IMR-90 (cell line): Measurements from ENCODE around the gene GCFC2. TPM values are rescaled to one million over a fixed set of nuclear protein-coding genes. Genes with fewer than 3 reads are reported as not detected.

Experiments used
- ATAC-seq: fragments of 200-7000 bp; cut with Tn5 transposase; 2 replicates; pipeline ENCODE4 v1.9.1; 2020; ENCODE audit warnings: low read depth, mild to moderate bottlenecking, moderate library complexity
- BruUV-seq: library from RNA; stranded (reverse); fragments of 400-500 nt; replicated peaks from 2 replicates; lab custom pipeline; 2021; lab: Mats Ljungman, UMichigan
- CTCF ChIA-PET: fragments of 300-600 bp; formaldehyde crosslinking; extraction: SDS; loops from one replicate; lab custom pipeline; 2021; ENCODE audit warnings: antibody characterized with exemption; lab: Yijun Ruan, JAX
- POLR2A ChIA-PET: fragments of 300-600 bp; sonication (Branson Sonifier 250); formaldehyde crosslinking; loops from one replicate; lab custom pipeline; 2022; ENCODE audit warnings: antibody characterized with exemption; ENCODE audit not compliant: unreplicated experiment; lab: Charles Lee
- DNase-seq: peaks from one replicate; pipeline ENCODE4 v3.0.0; 2013
- H2AFZ ChIP-seq: replicated peaks from 2 replicates; pipeline ENCODE3; 2013; ENCODE audit warnings: low read length, mild to moderate bottlenecking; ENCODE audit not compliant: poor library complexity
- H2AK5ac ChIP-seq: 2 replicates; pipeline ENCODE4 v1.6.1; 2013; ENCODE audit warnings: low read depth, low read length, inconsistent platforms
- H2AK9ac ChIP-seq: replicated peaks from 2 replicates; pipeline ENCODE3; 2013; ENCODE audit warnings: mild to moderate bottlenecking, low read depth, low read length, moderate library complexity; ENCODE audit not compliant: poor library complexity
- H2BK120ac ChIP-seq: 2 replicates; pipeline ENCODE4 v1.6.1; 2013; ENCODE audit warnings: low read depth, low read length, inconsistent platforms
- H2BK15ac ChIP-seq: 3 replicates; pipeline ENCODE4 v1.6.1; 2013; ENCODE audit warnings: low read depth, low read length, inconsistent platforms
- H2BK20ac ChIP-seq: 2 replicates; pipeline ENCODE4 v1.6.1; 2013; ENCODE audit warnings: low read depth, mild to moderate bottlenecking, inconsistent platforms, low read length, moderate library complexity
- H2BK5ac ChIP-seq: 2 replicates; pipeline ENCODE4 v1.6.1; 2013; ENCODE audit warnings: mild to moderate bottlenecking, low read depth, low read length, inconsistent platforms; ENCODE audit not compliant: poor library complexity, severe bottlenecking
- H3K14ac ChIP-seq: replicated peaks from 2 replicates; pipeline ENCODE4 v1.6.1; 2013; ENCODE audit warnings: low read depth, low read length, inconsistent platforms
- H3K18ac ChIP-seq: 2 replicates; pipeline ENCODE4 v1.6.1; 2013; ENCODE audit warnings: low read depth, low read length, control low read depth
- H3K23ac ChIP-seq: 2 replicates; pipeline ENCODE4 v1.6.1; 2013; ENCODE audit warnings: low read depth, low read length, inconsistent platforms
- H3K27ac ChIP-seq: 2 replicates; pipeline ENCODE4 v1.5.1; 2013; ENCODE audit warnings: mild to moderate bottlenecking, control low read depth, low read length; ENCODE audit not compliant: insufficient read depth
- H3K27me3 ChIP-seq: 2 replicates; pipeline ENCODE4 v1.6.1; 2013; ENCODE audit warnings: low read length; ENCODE audit not compliant: control insufficient read depth, insufficient read depth
- H3K36me3 ChIP-seq: 2 replicates; pipeline ENCODE4 v1.6.1; 2013; ENCODE audit warnings: low read length, mixed read lengths; ENCODE audit not compliant: control insufficient read depth, insufficient read depth
- H3K4ac ChIP-seq: 2 replicates; pipeline ENCODE4 v1.6.1; 2013; ENCODE audit warnings: low read depth, low read length, inconsistent platforms
- H3K4me1 ChIP-seq: 2 replicates; pipeline ENCODE4 v1.6.1; 2013; ENCODE audit warnings: low read length, mixed read lengths; ENCODE audit not compliant: control insufficient read depth, insufficient read depth
- H3K4me2 ChIP-seq: 2 replicates; pipeline ENCODE4 v1.6.1; 2013; ENCODE audit warnings: low read depth, mild to moderate bottlenecking, control low read depth, low read length, moderate library complexity
- H3K4me3 ChIP-seq: 2 replicates; pipeline ENCODE4 v1.5.1; 2013; ENCODE audit warnings: low read depth, mild to moderate bottlenecking, control low read depth, low read length, moderate library complexity; ENCODE audit not compliant: insufficient read depth
- H3K56ac ChIP-seq: 2 replicates; pipeline ENCODE4 v1.6.1; 2013; ENCODE audit warnings: low read length, inconsistent platforms; ENCODE audit not compliant: insufficient read depth; ENCODE audit errors: extremely low read depth
- H3K79me1 ChIP-seq, 2 experiments: 2 replicates each; pipeline ENCODE4 v1.6.1; 2013; ENCODE audit warnings: low read length in 2 of 2, inconsistent platforms in 1 of 2, low read depth in 1 of 2
- H3K9ac ChIP-seq: 2 replicates; pipeline ENCODE4 v1.6.1; 2013; ENCODE audit warnings: low read depth, low read length, control low read depth
- H3K9me1 ChIP-seq: 2 replicates; pipeline ENCODE4 v1.6.1; 2013; ENCODE audit warnings: low read length, inconsistent platforms; ENCODE audit not compliant: insufficient read depth
- H3K9me3 ChIP-seq: 2 replicates; pipeline ENCODE4 v1.6.1; 2013; ENCODE audit warnings: low read length; ENCODE audit not compliant: control insufficient read depth, insufficient read depth
- H4K20me1 ChIP-seq: 2 replicates; pipeline ENCODE4 v1.6.1; 2013; ENCODE audit warnings: low read length, inconsistent platforms; ENCODE audit not compliant: insufficient read depth
- H4K5ac ChIP-seq: 2 replicates; pipeline ENCODE4 v1.6.1; 2013; ENCODE audit warnings: mild to moderate bottlenecking, low read depth, low read length, control low read depth
- H4K8ac ChIP-seq, 2 experiments: 2 replicates each; pipeline ENCODE4 v1.6.1; 2013; ENCODE audit warnings: low read depth in 2 of 2, low read length in 2 of 2, control low read depth in 1 of 2, inconsistent platforms in 1 of 2
- H4K91ac ChIP-seq: 2 replicates; pipeline ENCODE4 v1.6.1; 2013; ENCODE audit warnings: low read depth, low read length, inconsistent platforms; ENCODE audit not compliant: insufficient read depth
- MAZ ChIP-seq: IDR thresholded peaks from 2 replicates; pipeline ENCODE4 v1.6.1; 2012; ENCODE audit warnings: low read depth, mild to moderate bottlenecking, low read length, improper control_type of control experiment, moderate library complexity, borderline replicate concordance
- MXI1 ChIP-seq: IDR thresholded peaks from 2 replicates; pipeline ENCODE4 v1.6.1; 2012; ENCODE audit warnings: low read depth, mild to moderate bottlenecking, low read length, moderate library complexity, borderline replicate concordance
- NFE2L2 ChIP-seq: fragments of 150-350 bp; IDR thresholded peaks from 2 replicates; pipeline ENCODE4 v1.6.1; 2016; ENCODE audit warnings: low read depth, mild to moderate bottlenecking, low read length
- POLR2A ChIP-seq: IDR thresholded peaks from 2 replicates; pipeline ENCODE4 v1.6.1; 2012; ENCODE audit warnings: mild to moderate bottlenecking, low read depth, low read length
- RCOR1 ChIP-seq: IDR thresholded peaks from 2 replicates; pipeline ENCODE4 v1.6.1; 2012; ENCODE audit warnings: mild to moderate bottlenecking, low read length, improper control_type of control experiment; ENCODE audit not compliant: insufficient replicate concordance
- WGBS, 2 experiments: methylation state at CpG; one replicate each; pipeline versions ENCODE4 v1.1.5 to v1.1.7; 2013; ENCODE audit warnings: missing lambda C conversion rate in 2 of 2; ENCODE audit not compliant: insufficient read length in 1 of 2; ENCODE audit errors: extremely low coverage in 2 of 2; 5-methylcytosine and 5-hydroxymethylcytosine counted together
- dilution Hi-C: fragments of 300-500 bp; cut with HindIII; formaldehyde crosslinking; loops from one replicate; pipeline ENCODE4 v1.14.3; 2018; ENCODE audit warnings: low sequenced_read_pairs; ENCODE audit not compliant: unreplicated experiment
- in situ Hi-C: fragments of 300-500 bp; cut with MboI; formaldehyde crosslinking; loops from 3 replicates; pipeline ENCODE4 v1.14.3; 2019; ENCODE audit warnings: low sequenced_read_pairs, inconsistent platforms, mixed read lengths
- intact Hi-C: fragments of 100-400 bp; cut with micrococcal nuclease; formaldehyde crosslinking; loops from 2 replicates; pipeline ENCODE4 v1.10.0; 2022
- polyA plus RNA-seq, 3 experiments: library from polyadenylated mRNA; depleted of rRNA; stranded (reverse); fragments of >200 nt; gene quantifications; 2 replicates each; pipeline ENCODE4 v1.2.3, GENCODE V29; 2012; ENCODE audit warnings: low replicate concordance in 1 of 3
- total RNA-seq: library from RNA; depleted of rRNA; stranded (reverse); fragments of >200 nt; gene quantifications from 2 replicates; pipeline ENCODE4 v1.2.3, GENCODE V29; 2012

The GCFC2 gene
- total and polyA plus RNA-seq, 2 of the 4 experiments (the other 2 are of a cell fraction) = 6.4 to 10.0 TPM

GRCh38 chr2:75632091-75632701 lies 78.5 kb downstream of the GCFC2 start:
- CTCF ChIA-PET = no interaction called here
- H3K36me3 ChIP-seq = no peaks in the 10 kb centered on the region
- in situ Hi-C loops (no loop called here), dilution Hi-C loops (loop anchor here (25.0 kb wide), 1 partner anchor 170 kb away; no protein-coding TSS in a partner anchor), intact Hi-C loops (no loop called here)
- no peak overlapping the region for H2BK20ac ChIP-seq
- H3K79me1 ChIP-seq = no peaks in the 10 kb centered on the region
- POLR2A ChIA-PET = interaction anchor here (1.0 kb wide), 1 partner anchor 172 kb away, joined by 3 read pairs; no protein-coding TSS in a partner anchor
- no peak overlapping the region for H2AFZ ChIP-seq
- no peak overlapping the region for H3K56ac ChIP-seq
- H3K4me2 ChIP-seq = no peak overlapping the region
- H4K5ac ChIP-seq = no peak overlapping the region
- BruUV-seq = no TSS peak
- no peak overlapping the region for H2BK5ac ChIP-seq
- H3K27ac ChIP-seq = no peak overlapping the region
- H3K9ac ChIP-seq = no peak overlapping the region
- H2AK5ac ChIP-seq = no peak overlapping the region
- H3K18ac ChIP-seq = no peak overlapping the region
- TF ChIP-seq POLR2A (no peak), MAZ (no peak), NFE2L2 (peak; percentile 23; the same call in 1 of the 2 replicates), RCOR1 (no peak), MXI1 (no peak)
- H3K23ac ChIP-seq = no peak overlapping the region
- no peaks in the 10 kb centered on the region for H3K9me3 ChIP-seq
- no peak overlapping the region for H2BK15ac ChIP-seq
- no peak overlapping the region for H4K8ac ChIP-seq
- H2AK9ac ChIP-seq = no peak overlapping the region
- no peak overlapping the region for H2BK120ac ChIP-seq
- H4K20me1 ChIP-seq = no peaks in the 10 kb centered on the region
- 100% methylated on average over 2 of the region's 5 CpGs; no CpG with 5 or more reads in 1 of the 2 experiments for WGBS, 2 experiments
- DNase-seq (no peak), ATAC-seq (no peak)
- no peak overlapping the region for H3K14ac ChIP-seq
- H3K4me3 ChIP-seq = no peak overlapping the region
- H4K91ac ChIP-seq = no peak overlapping the region
- no peaks in the 10 kb centered on the region for H3K4me1 ChIP-seq
- peaks cover 12% of the 10 kb centered on the region for H3K27me3 ChIP-seq
- no peaks in the 10 kb centered on the region; the same call in 1 of the 2 replicates for H3K9me1 ChIP-seq
- no peak overlapping the region for H3K4ac ChIP-seq
